Natural killer cell (primary cell): Measurements from ENCODE around the gene ST6GALNAC3. TPM values are rescaled to one million over a fixed set of nuclear protein-coding genes. Genes with fewer than 3 reads are reported as not detected.
"Not testable (repeated sequence)": the region's sequence is repeated elsewhere in the genome, so short reads cannot be mapped to it uniquely, and the experiment has no call there.

ENCODE experiments used
- ATAC-seq, 3 donors: fragments of 150-1000 bp in 2 of 3; fragments of 200-7000 bp in 1 of 3; cut with Tn5 transposase; 1 replicate in 1 of 3; 2 replicates in 2 of 3; pipeline ENCODE4 v1.10.0; 2021; ENCODE audit warnings: mild to moderate bottlenecking in 2 of 3, moderate library complexity in 2 of 3
- DNase-seq, 2 donors: peaks; one replicate each; pipeline versions ENCODE4 v3.0.0 to v3.0.0-alpha.2; 2013 to 2021; ENCODE audit warnings: mixed read lengths in 1 of 2
- H3K27ac ChIP-seq: one replicate; pipeline ENCODE4 v1.5.1; 2013; ENCODE audit warnings: mild to moderate bottlenecking, low read length
- H3K27me3 ChIP-seq: one replicate; pipeline ENCODE4 v1.6.1; 2013; ENCODE audit warnings: low read length; ENCODE audit not compliant: control insufficient read depth, insufficient read depth
- H3K36me3 ChIP-seq: one replicate; pipeline ENCODE4 v1.6.1; 2013; ENCODE audit warnings: low read length; ENCODE audit not compliant: control insufficient read depth, insufficient read depth
- H3K4me1 ChIP-seq: one replicate; pipeline ENCODE4 v1.6.1; 2013; ENCODE audit warnings: low read length; ENCODE audit not compliant: control insufficient read depth, insufficient read depth
- H3K4me3 ChIP-seq: one replicate; pipeline ENCODE4 v1.5.1; 2013; ENCODE audit warnings: low read length
- H3K9me3 ChIP-seq: one replicate; pipeline ENCODE4 v1.6.1; 2013; ENCODE audit warnings: low read length; ENCODE audit not compliant: control insufficient read depth, insufficient read depth
- H3K27ac Mint-ChIP-seq, 2 donors: one replicate each; pipeline ENCODE4 v1.8.0; 2022; ENCODE audit warnings: mild to moderate bottlenecking in 2 of 2, mixed read lengths in 2 of 2, moderate library complexity in 1 of 2
- H3K27me3 Mint-ChIP-seq, 2 donors: one replicate each; pipeline ENCODE4 v1.8.0; 2022; ENCODE audit warnings: low read depth in 2 of 2, mixed read lengths in 2 of 2
- H3K36me3 Mint-ChIP-seq: one replicate; pipeline ENCODE4 v1.8.0; 2022; ENCODE audit warnings: mixed read lengths
- H3K4me1 Mint-ChIP-seq, 2 donors: one replicate each; pipeline ENCODE4 v1.8.0; 2022; ENCODE audit warnings: mixed read lengths in 2 of 2
- H3K4me3 Mint-ChIP-seq: one replicate; pipeline ENCODE4 v1.8.0; 2022; ENCODE audit warnings: mild to moderate bottlenecking, moderate library complexity, mixed read lengths
- H3K9me3 Mint-ChIP-seq, 2 donors: one replicate each; pipeline ENCODE4 v1.8.0; 2022; ENCODE audit warnings: mixed read lengths in 2 of 2
- WGBS: methylation state at CpG from one replicate; pipeline ENCODE4 v1.1.7; 2013; ENCODE audit warnings: missing lambda C conversion rate; ENCODE audit not compliant: insufficient coverage; 5-methylcytosine and 5-hydroxymethylcytosine counted together
- intact Hi-C: fragments of 100-400 bp; cut with micrococcal nuclease; formaldehyde crosslinking; loops from one replicate; pipeline ENCODE4 v1.14.2; 2022
- total RNA-seq, 4 donors: library from RNA; stranded (reverse); fragments of 120-200 nt in 1 of 4; gene quantifications; one replicate each; pipeline versions ENCODE4 v1.2.3 to v1.2.4, GENCODE V29; 2013 to 2022
- TF ChIP-seq, protein P1 (sequence below): fragments of 200-600 bp; IDR thresholded peaks from one replicate; pipeline ENCODE4 v1.8.0; 2022; ENCODE audit warnings: antibody characterized with exemption

Gene ST6GALNAC3
- total RNA-seq, 3 donors from 2014 or later (not counting 1 experiment from before 2014, with no cell fraction given), result not detected

DNA sequence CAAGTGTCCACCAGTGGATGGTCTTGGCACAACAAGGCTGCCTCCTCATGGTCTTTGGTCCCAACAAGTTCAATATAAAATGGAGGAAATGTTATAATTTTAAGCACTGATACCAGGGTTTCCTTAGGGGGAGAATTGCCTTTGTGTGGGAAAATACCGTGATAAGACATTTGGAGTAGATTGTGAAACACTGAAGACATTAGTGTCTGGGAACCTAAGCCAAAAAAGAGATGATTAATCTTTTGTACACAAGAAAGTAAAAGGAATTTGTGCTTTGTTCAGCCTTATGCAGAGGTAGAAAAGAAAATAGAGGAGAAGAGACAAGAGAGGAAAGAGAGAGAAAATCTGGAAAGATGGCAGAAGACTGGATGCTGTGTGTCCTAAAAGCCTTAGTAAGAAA lies 36.1 kb downstream of the ST6GALNAC3 start:
- Mint-ChIP-seq H3K9me3 (peaks cover 0 to 2% of the 10 kb centered on the region in 2 donors), H3K27ac (no peak overlapping the region), H3K27me3 (peaks cover 5 to 20% of the 10 kb centered on the region in 2 donors), H3K4me3 (no peak overlapping the region), H3K4me1 (no peaks in the 10 kb centered on the region), H3K36me3 (no peaks in the 10 kb centered on the region)
- Histone ChIP-seq H3K9me3 (no peaks in the 10 kb centered on the region), H3K4me1 (no peaks in the 10 kb centered on the region), H3K27ac (no peak overlapping the region), H3K36me3 (no peaks in the 10 kb centered on the region), H3K27me3 (no peaks in the 10 kb centered on the region), H3K4me3 (no peak overlapping the region)
- intact Hi-C loops, result no loop called here
- ATAC-seq (no peak), DNase-seq (no peak)
- TF ChIP-seq, protein P1, sequence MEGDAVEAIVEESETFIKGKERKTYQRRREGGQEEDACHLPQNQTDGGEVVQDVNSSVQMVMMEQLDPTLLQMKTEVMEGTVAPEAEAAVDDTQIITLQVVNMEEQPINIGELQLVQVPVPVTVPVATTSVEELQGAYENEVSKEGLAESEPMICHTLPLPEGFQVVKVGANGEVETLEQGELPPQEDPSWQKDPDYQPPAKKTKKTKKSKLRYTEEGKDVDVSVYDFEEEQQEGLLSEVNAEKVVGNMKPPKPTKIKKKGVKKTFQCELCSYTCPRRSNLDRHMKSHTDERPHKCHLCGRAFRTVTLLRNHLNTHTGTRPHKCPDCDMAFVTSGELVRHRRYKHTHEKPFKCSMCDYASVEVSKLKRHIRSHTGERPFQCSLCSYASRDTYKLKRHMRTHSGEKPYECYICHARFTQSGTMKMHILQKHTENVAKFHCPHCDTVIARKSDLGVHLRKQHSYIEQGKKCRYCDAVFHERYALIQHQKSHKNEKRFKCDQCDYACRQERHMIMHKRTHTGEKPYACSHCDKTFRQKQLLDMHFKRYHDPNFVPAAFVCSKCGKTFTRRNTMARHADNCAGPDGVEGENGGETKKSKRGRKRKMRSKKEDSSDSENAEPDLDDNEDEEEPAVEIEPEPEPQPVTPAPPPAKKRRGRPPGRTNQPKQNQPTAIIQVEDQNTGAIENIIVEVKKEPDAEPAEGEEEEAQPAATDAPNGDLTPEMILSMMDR, result no peak
- WGBS, result 96% methylated on average over 1 of the region's 1 CpG

DNA sequence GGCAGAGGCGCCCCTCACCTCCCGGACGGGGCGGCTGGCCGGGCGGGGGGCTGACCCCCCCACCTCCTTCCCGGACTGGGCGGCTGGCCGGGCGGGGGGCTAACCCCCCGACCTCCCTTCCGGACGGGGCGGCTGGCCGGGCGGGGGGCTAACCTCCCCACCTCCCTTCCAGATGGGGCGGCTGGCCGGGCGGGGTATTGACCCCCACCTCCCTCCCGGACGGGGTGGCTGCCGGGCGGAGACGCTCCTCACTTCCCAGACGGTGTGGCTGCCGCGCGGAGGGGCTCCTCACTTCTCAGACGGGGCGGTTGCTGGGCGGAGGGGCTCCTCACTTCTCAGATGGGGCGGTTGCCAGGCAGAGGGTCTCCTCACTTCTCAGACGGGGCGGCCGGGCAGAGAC lies 37.8 kb downstream of the ST6GALNAC3 start:
- 95% methylated on average over 22 of the region's 35 CpGs for WGBS
- H3K36me3 Mint-ChIP-seq, result not testable (repeated sequence)

DNA sequence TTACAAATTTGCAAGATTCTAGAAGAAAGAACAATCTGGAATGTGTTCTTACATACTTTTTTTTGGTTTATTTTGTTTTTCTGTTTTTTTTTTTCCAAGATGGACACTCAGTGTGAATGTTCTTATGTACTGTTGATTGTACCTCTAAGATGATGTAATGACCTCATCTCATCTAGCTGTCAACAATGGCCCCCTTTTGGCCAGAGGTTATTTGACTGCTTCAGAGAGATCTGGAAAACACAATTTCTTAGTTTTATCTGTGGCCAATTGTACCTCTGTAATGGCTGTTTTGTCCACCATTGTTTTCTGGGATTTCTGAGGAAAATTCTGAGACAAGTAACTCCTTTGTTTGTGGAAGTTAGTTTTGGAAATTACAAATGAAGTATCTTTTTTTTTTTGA lies 38.9 kb downstream of the ST6GALNAC3 start:
- intact Hi-C loops, result no loop called here
- H3K27ac Mint-ChIP-seq, result no peak overlapping the region
- Histone ChIP-seq H3K4me3 (no peak overlapping the region), H3K27me3 (no peaks in the 10 kb centered on the region), H3K9me3 (no peaks in the 10 kb centered on the region), H3K4me1 (no peaks in the 10 kb centered on the region), H3K27ac (no peak overlapping the region), H3K36me3 (no peaks in the 10 kb centered on the region)
- TF ChIP-seq, protein P1, result no peak
- H3K9me3 Mint-ChIP-seq, result peaks cover 0 to 2% of the 10 kb centered on the region in 2 donors
- no peak for ATAC-seq
- peaks cover 5 to 20% of the 10 kb centered on the region in 2 donors for H3K27me3 Mint-ChIP-seq
- H3K36me3 Mint-ChIP-seq, result no peaks in the 10 kb centered on the region
- H3K4me1 Mint-ChIP-seq, result no peaks in the 10 kb centered on the region
- DNase-seq, result no peak
- no peak overlapping the region for H3K4me3 Mint-ChIP-seq

More for the DNA sequence above, 37.8 kb downstream of the ST6GALNAC3 start:
- H3K27ac ChIP-seq, H3K27me3 ChIP-seq, H3K4me1 ChIP-seq, H3K4me3 Mint-ChIP-seq, H3K4me1 Mint-ChIP-seq, ATAC-seq, H3K27ac Mint-ChIP-seq, H3K9me3 ChIP-seq, intact Hi-C loops, H3K4me3 ChIP-seq, DNase-seq, H3K36me3 ChIP-seq, H3K9me3 Mint-ChIP-seq: not testable (repeated sequence)
- H3K27me3 Mint-ChIP-seq, result peaks cover 5 to 20% of the 10 kb centered on the region in 2 donors

DNA sequence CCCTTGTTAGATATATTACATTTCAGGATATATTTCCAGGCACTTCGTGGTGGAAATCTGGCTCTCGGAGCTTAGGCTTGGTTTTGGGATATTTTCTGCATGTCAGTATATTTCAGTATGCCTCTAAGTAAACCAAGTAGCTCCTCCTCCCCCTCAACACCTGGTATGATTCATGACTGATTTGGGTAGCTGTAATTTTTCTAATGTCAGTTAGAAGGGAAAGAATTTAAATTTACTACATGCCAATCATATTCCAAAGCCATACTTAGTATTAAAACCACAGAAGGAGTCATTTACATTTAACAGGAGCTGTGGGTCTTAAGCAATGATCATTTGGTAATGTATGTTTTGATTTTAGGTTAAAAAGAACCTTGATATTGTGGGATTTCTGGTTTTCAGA lies 40.6 kb downstream of the ST6GALNAC3 start:
- TF ChIP-seq, protein P1, result no peak
- ATAC-seq (no peak), DNase-seq (no peak)
- Mint-ChIP-seq H3K9me3 (no peaks in the 10 kb centered on the region), H3K4me1 (no peaks in the 10 kb centered on the region), H3K36me3 (no peaks in the 10 kb centered on the region), H3K4me3 (no peak overlapping the region), H3K27me3 (peaks cover 5 to 14% of the 10 kb centered on the region in 2 donors), H3K27ac (no peak overlapping the region)
- Histone ChIP-seq H3K4me3 (no peak overlapping the region), H3K27ac (no peak overlapping the region), H3K36me3 (no peaks in the 10 kb centered on the region), H3K4me1 (no peaks in the 10 kb centered on the region), H3K27me3 (no peaks in the 10 kb centered on the region), H3K9me3 (no peaks in the 10 kb centered on the region)
- intact Hi-C loops, result no loop called here
- no CpG with 5 or more reads among the region's 2 CpGs for WGBS
